Stimulated activated CD4-positive, alpha-beta T cell treated with anti-CD3 and anti-CD28 coated beads, Interleukin-2, amount 100 ng/mL, for 24 hours (primary cell): ENCODE results near the gene UPF2.

ENCODE experiments used
- DNase-seq, 2 donors: peaks; one replicate each; pipeline ENCODE4 v3.0.0-alpha.2; 2020

UPF2 gene

GRCh38 chr10:11881477-11882417, 160.9 kb downstream of the UPF2 start:
- no peak for DNase-seq

DNA sequence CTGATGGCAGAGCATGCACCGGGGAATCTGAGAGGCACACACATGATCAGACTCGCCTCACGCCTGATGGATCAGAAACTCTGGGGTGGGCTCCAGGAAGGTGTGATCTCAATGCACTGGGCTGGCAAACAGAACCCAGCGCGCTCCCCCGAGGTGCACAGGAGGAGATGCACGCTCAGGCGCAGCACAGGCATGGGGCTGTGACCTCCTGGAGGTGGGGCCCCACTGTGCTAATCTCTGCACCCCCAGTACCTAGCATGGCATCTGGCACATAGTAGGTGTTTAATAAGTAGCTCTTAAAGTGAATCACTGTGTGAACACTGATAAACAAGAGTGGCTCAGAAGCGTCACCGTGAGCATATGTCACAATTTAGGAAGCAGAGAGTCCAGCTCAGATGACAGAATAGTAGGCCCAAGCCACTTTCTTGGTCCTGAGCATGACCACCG, 161.6 kb downstream of the UPF2 start:
- DNase-seq, result no peak

GRCh38 chr10:11880151-11881029, 162.2 kb downstream of the UPF2 start:
- DNase-seq, result no peak

DNA sequence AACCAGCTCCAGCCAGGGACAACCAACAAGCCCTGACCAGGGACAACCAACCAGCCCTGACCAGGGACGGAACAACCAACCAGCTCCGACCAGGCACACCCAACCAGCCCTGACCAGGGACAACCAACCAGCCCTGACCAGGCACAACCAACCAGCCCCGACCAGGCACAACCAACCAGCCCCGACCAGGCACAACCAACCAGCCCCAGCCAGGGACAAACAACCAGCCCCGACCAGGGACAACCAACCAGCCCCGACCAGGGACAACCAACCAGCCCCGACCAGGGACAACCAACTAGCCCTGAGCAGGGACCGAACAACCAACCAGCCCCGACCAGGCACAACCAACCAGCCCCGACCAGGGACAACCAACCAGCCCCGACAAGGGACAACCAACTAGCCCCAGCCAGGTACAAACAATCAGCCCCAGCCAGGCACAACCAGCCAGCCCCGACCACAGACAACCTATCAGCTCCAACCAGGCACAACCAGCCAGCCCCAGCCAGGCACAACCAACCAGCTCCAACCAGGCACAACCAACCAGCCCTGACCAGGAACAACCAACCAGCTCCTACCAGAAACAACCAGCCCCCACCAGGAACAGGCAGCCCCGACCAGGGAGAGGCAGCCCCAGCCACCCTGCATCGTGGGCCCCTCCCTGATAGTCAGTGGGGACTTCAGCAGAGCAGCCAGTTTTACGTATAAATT, 163.1 kb downstream of the UPF2 start:
- DNase-seq, result no peak

DNA sequence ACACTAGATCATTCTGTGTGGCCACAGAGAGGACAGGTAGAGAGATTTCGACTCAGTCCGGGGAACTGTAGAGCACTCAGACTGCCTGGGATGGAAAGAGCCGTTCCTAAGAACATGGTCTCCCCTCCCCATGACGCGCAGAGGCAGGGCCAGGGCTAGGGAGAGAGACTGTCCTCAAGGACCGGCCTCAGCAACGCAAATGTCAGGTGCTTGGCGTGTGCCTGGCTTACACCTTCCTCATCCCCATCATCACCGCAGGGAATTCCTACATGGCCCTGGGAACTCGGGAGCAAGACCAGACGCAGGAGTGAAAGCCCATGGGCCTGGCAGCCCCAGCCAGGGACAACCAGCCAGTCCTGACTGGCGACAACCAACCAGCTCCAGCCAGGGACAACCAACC, 163.8 kb downstream of the UPF2 start:
- no peak for DNase-seq

- DNase-seq, result no peak
Measured at GRCh38 chr10:11877591-11877905, 165.1 kb downstream of the UPF2 start.

- DNase-seq, result no peak
Measured at GRCh38 chr10:11876805-11877590, 165.6 kb downstream of the UPF2 start.

DNA sequence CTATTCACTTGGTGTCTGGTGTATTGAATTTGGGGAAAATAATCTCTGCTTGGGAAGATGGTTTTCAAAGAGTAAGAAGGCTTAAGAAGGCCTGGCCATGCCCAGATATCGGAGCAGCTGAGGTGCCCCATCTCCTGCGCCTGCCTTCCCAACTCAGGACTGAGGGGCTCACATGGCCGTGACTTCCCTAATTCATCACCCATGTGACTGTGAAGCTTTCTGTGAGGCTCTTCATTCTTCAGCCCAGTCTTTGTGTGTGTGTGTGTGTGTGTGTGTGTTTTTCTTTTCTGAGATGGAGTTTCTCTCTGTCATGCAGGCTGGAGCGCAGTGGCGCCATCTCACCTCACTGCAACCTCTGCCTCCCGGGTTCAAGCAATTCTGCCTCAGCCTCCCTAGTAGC, 166.3 kb downstream of the UPF2 start:
- DNase-seq, result no peak

GRCh38 chr10:11875494-11876281, 166.9 kb downstream of the UPF2 start:
- no peak for DNase-seq

DNA sequence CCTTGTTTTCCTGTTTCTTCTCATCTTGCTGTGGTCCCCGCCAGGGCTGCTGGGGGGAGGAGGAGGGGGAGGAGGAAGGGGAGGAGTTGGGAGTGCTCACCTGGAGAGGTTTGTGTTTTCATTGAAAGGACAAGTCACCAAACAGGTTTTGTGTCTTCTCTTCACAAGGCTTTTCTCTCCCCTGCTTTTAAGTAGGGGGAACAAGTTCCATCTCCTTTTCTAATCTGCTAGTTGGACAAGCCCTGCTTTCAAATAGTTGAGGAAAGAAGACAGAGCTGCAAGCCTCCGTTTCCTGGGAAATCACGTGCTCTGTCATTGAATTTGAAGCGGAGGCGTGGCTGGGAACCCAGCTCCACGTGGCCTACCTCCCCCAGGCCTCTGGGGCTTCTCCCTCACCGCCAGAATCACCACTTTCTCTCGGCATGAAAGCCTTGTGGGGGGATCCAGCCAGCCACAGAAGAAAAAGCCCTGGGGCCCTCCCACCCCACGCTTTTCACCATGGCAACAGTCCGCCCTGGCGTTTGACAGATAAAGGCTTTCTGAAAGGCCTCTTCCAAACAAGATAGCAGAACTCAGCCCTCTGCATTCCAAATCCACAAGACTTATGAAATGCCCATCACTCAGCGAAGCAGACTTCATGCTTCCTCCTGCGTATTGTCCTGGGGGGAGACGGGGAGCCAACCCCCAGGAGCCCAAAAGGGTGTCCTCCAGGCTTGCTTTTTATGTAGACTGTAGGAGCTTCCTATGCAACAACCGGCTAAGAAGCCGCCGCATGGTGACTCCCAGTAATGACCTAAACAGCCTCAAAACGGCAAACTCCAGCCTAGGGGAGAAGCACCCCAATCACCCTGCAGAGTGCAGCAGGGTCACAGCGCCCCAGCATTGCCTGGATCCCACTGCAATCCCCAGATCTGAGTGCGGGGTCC, 167.8 kb downstream of the UPF2 start:
- DNase-seq, result peak; percentile 24 to 58

GRCh38 chr10:11871466-11871865, 171.1 kb downstream of the UPF2 start:
- no peak for DNase-seq

GRCh38 chr10:11870900-11871400, 171.7 kb downstream of the UPF2 start:
- DNase-seq, result no peak

GRCh38 chr10:11870461-11870780, 172.2 kb downstream of the UPF2 start:
- no peak for DNase-seq
